ENCODE results near the gene PIGR.
A peak's percentile ranks its signal among the peaks of the same experiment; 100 is the strongest.

Gene PIGR

GRCh38 chr1:206915030-206915735, 31.1 kb downstream of the PIGR start:
- FAIRE-seq = no peak
- TF ChIP-seq POLR2AphosphoS5 (IDR thresholded peaks at IDR 0.05; ENCODE audit: low read depth, low read length) (no peak), POLR2A (IDR thresholded peaks at IDR 0.05; ENCODE audit: low read depth, low read length) (no peak), PAX5 (IDR thresholded peaks at IDR 0.05; ENCODE audit: insufficient read depth, low read length, severe bottlenecking) (no peak), SPI1 (IDR thresholded peaks at IDR 0.05; ENCODE audit: low read depth, low read length) (no peak), TAF1 (IDR thresholded peaks at IDR 0.05; ENCODE audit: low read depth, low read length) (no peak), POU2F2 (IDR thresholded peaks at IDR 0.05; ENCODE audit: low read depth, low read length) (no peak)
- no peak for DNase-seq (ENCODE audit: insufficient read length, low spot score)

GRCh38 chr1:206913766-206914537, 32.3 kb downstream of the PIGR start:
- no peak for TF ChIP-seq PAX5 (IDR thresholded peaks at IDR 0.05; ENCODE audit: insufficient read depth, low read length, severe bottlenecking)
- TF ChIP-seq POU2F2 (IDR thresholded peaks at IDR 0.05; ENCODE audit: low read depth, low read length) = no peak
- no peak for TF ChIP-seq TAF1 (IDR thresholded peaks at IDR 0.05; ENCODE audit: low read depth, low read length)
- no peak for TF ChIP-seq POLR2A (IDR thresholded peaks at IDR 0.05; ENCODE audit: low read depth, low read length)
- no peak for TF ChIP-seq SPI1 (IDR thresholded peaks at IDR 0.05; ENCODE audit: low read depth, low read length)
- no peak for TF ChIP-seq POLR2AphosphoS5 (IDR thresholded peaks at IDR 0.05; ENCODE audit: low read depth, low read length)
- FAIRE-seq (no peak), DNase-seq (ENCODE audit: insufficient read length, low spot score) (no peak)

GRCh38 chr1:206912445-206913095, 33.7 kb downstream of the PIGR start:
- peak; percentile 88 for FAIRE-seq
- no peak for TF ChIP-seq SPI1 (IDR thresholded peaks at IDR 0.05; ENCODE audit: low read depth, low read length)
- TF ChIP-seq PAX5 (IDR thresholded peaks at IDR 0.05; ENCODE audit: insufficient read depth, low read length, severe bottlenecking) = no peak
- peak; percentile 46; the same call in 1 of the 2 replicates for TF ChIP-seq POLR2A (IDR thresholded peaks at IDR 0.05; ENCODE audit: low read depth, low read length)
- no peak for TF ChIP-seq TAF1 (IDR thresholded peaks at IDR 0.05; ENCODE audit: low read depth, low read length)
- no peak for DNase-seq (ENCODE audit: insufficient read length, low spot score)

- DNase-seq (ENCODE audit: insufficient read length, low spot score) = no peak
- TF ChIP-seq POU2F2 (IDR thresholded peaks at IDR 0.05; ENCODE audit: low read depth, low read length) (no peak), POLR2AphosphoS5 (IDR thresholded peaks at IDR 0.05; ENCODE audit: low read depth, low read length) (no peak), TAF1 (IDR thresholded peaks at IDR 0.05; ENCODE audit: low read depth, low read length) (no peak), POLR2A (IDR thresholded peaks at IDR 0.05; ENCODE audit: low read depth, low read length) (no peak), SPI1 (IDR thresholded peaks at IDR 0.05; ENCODE audit: low read depth, low read length) (no peak), PAX5 (IDR thresholded peaks at IDR 0.05; ENCODE audit: insufficient read depth, low read length, severe bottlenecking) (no peak)
- FAIRE-seq = no peak
These were observed 35.1 kb downstream of the PIGR start for GRCh38 chr1:206911064-206911663.

- no peak for DNase-seq (ENCODE audit: insufficient read length, low spot score)
- TF ChIP-seq POLR2AphosphoS5 (IDR thresholded peaks at IDR 0.05; ENCODE audit: low read depth, low read length) (no peak), TAF1 (IDR thresholded peaks at IDR 0.05; ENCODE audit: low read depth, low read length) (no peak), SPI1 (IDR thresholded peaks at IDR 0.05; ENCODE audit: low read depth, low read length) (no peak), PAX5 (IDR thresholded peaks at IDR 0.05; ENCODE audit: insufficient read depth, low read length, severe bottlenecking) (no peak), POU2F2 (IDR thresholded peaks at IDR 0.05; ENCODE audit: low read depth, low read length) (no peak), POLR2A (IDR thresholded peaks at IDR 0.05; ENCODE audit: low read depth, low read length) (no peak)
- FAIRE-seq = no peak
These were observed 36.4 kb downstream of the PIGR start for GRCh38 chr1:206909883-206910318.

- DNase-seq (ENCODE audit: insufficient read length, low spot score) = no peak
- no peak for FAIRE-seq
- TF ChIP-seq SPI1 (IDR thresholded peaks at IDR 0.05; ENCODE audit: low read depth, low read length) = no peak
- TF ChIP-seq POLR2AphosphoS5 (IDR thresholded peaks at IDR 0.05; ENCODE audit: low read depth, low read length) = 0 out of 2 replicates have a peak, but pooled peaks have one; percentile 17
- no peak for TF ChIP-seq POU2F2 (IDR thresholded peaks at IDR 0.05; ENCODE audit: low read depth, low read length)
These were observed 36.9 kb downstream of the PIGR start for GRCh38 chr1:206909161-206909882.

GRCh38 chr1:206908038-206908437, 38.2 kb downstream of the PIGR start:
- DNase-seq (ENCODE audit: insufficient read length, low spot score) (no peak), FAIRE-seq (no peak)
- TF ChIP-seq TAF1 (IDR thresholded peaks at IDR 0.05; ENCODE audit: low read depth, low read length) = no peak
- TF ChIP-seq PAX5 (IDR thresholded peaks at IDR 0.05; ENCODE audit: insufficient read depth, low read length, severe bottlenecking) = no peak
- TF ChIP-seq POU2F2 (IDR thresholded peaks at IDR 0.05; ENCODE audit: low read depth, low read length) = no peak
- TF ChIP-seq SPI1 (IDR thresholded peaks at IDR 0.05; ENCODE audit: low read depth, low read length) = no peak

GRCh38 chr1:206907304-206907991, 38.8 kb downstream of the PIGR start:
- no peak for TF ChIP-seq TAF1 (IDR thresholded peaks at IDR 0.05; ENCODE audit: low read depth, low read length)
- no peak for TF ChIP-seq SPI1 (IDR thresholded peaks at IDR 0.05; ENCODE audit: low read depth, low read length)
- TF ChIP-seq PAX5 (IDR thresholded peaks at IDR 0.05; ENCODE audit: insufficient read depth, low read length, severe bottlenecking) = no peak
- TF ChIP-seq POLR2A (IDR thresholded peaks at IDR 0.05; ENCODE audit: low read depth, low read length) = no peak
- no peak for TF ChIP-seq POU2F2 (IDR thresholded peaks at IDR 0.05; ENCODE audit: low read depth, low read length)
- TF ChIP-seq POLR2AphosphoS5 (IDR thresholded peaks at IDR 0.05; ENCODE audit: low read depth, low read length) = no peak
- no peak for DNase-seq (ENCODE audit: insufficient read length, low spot score)
- FAIRE-seq = no peak

Measured in GM12891 (cell line).